Muscle of leg (tissue), 11 donors: ENCODE data around the gene SSTR3. TPM values are rescaled to one million over a fixed set of nuclear protein-coding genes. Genes with fewer than 3 reads are reported as not detected.

Experiments used
- DNase-seq: peaks from one replicate; pipeline ENCODE4 v3.0.0; 2013
- H3K27ac ChIP-seq: one replicate; pipeline ENCODE4 v1.5.1; 2013; ENCODE audit warnings: mild to moderate bottlenecking, low read length, control low read depth
- H3K27me3 ChIP-seq: one replicate; pipeline ENCODE4 v1.6.1; 2013; ENCODE audit warnings: low read length; ENCODE audit not compliant: control insufficient read depth, insufficient read depth
- H3K36me3 ChIP-seq: one replicate; pipeline ENCODE4 v1.6.1; 2013; ENCODE audit warnings: low read length; ENCODE audit not compliant: control insufficient read depth, insufficient read depth
- H3K4me1 ChIP-seq: one replicate; pipeline ENCODE4 v1.6.1; 2013; ENCODE audit warnings: low read length; ENCODE audit not compliant: control insufficient read depth, insufficient read depth
- H3K4me3 ChIP-seq: one replicate; pipeline ENCODE4 v1.5.1; 2013; ENCODE audit warnings: low read length, control low read depth
- H3K9me3 ChIP-seq: replicated peaks from 2 replicates; pipeline ENCODE4 v1.6.1; 2013; ENCODE audit warnings: low read depth, low read length; ENCODE audit not compliant: control insufficient read depth
- whole genome bisulfite sequencing: methylation state at CpG from one replicate; pipeline ENCODE4 v1.1.5; 2013; ENCODE audit warnings: missing lambda C conversion rate; ENCODE audit not compliant: insufficient coverage; 5-methylcytosine and 5-hydroxymethylcytosine counted together
- polyA plus RNA-seq, 8 donors: library from polyadenylated mRNA; unstranded; fragments of 120-200 nt; gene quantifications; one replicate each; pipeline versions ENCODE4 v1.2.1 to v1.2.3, GENCODE V29; 2013; ENCODE audit warnings: inconsistent platforms in 1 of 8, low replicate concordance in 1 of 8; ENCODE audit not compliant: insufficient read length in 8 of 8, insufficient read depth in 1 of 8
- total RNA-seq: library from RNA; stranded (reverse); fragments of 120-200 nt; gene quantifications from one replicate; pipeline ENCODE4 v1.2.4, GENCODE V29; 2013

SSTR3 gene
- total and polyA plus RNA-seq, 9 donors = 0.04 TPM; not detected in 8

DNA sequence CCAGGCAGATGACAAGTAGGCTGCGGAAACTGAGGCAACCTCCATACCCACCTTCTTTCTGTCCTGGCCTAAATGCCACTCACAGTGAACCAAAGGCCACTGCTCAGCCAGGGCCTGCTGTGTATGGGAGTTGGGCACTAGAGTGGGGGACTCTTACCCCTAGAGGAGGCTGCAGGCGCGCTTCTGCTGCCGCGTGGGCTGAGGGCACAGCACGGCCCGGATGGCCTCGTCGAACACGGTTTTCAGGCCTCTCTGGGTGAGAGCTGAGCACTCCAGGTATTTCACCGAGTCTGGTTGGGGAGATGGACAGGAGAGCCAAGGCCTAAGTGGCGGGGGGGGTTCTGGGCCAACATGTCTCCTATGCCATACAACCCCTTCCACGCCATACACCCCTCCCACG lies 14.2 kb upstream of the SSTR3 start:
- H3K27ac ChIP-seq = no peak overlapping the region
- H3K36me3 ChIP-seq = no peaks in the 10 kb centered on the region
- peaks cover 18% of the 10 kb centered on the region for H3K4me1 ChIP-seq
- H3K9me3 ChIP-seq = no peaks in the 10 kb centered on the region
- WGBS = 92% methylated on average over 7 of the region's 14 CpGs
- H3K4me3 ChIP-seq = no peak overlapping the region
- no peaks in the 10 kb centered on the region for H3K27me3 ChIP-seq
- DNase-seq = no peak

DNA sequence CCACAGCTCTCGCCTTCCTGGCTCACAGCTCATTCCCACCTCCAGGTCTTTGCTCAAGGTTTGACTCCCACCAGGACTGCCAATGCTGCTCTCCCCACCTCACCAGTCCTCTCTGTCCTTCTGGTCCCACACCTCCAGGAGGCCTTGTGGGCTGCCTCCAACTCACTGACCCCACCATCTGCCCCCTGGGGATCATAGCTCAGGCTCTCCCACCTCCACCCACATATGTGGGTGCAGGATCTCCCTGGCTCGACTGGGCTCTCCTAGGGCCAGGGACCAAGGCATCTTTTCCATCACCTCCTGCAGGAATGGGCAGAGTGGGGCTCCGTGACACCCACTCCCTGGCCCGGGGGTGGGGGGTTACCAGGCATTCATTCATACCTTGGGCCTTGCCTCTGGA lies 13.8 kb upstream of the SSTR3 start:
- no peak for DNase-seq
- no peaks in the 10 kb centered on the region for H3K9me3 ChIP-seq
- H3K36me3 ChIP-seq = no peaks in the 10 kb centered on the region
- 77% methylated on average over 4 of the region's 4 CpGs for WGBS
- peaks cover under 1% of the 10 kb centered on the region for H3K27me3 ChIP-seq
- no peak overlapping the region for H3K27ac ChIP-seq
- H3K4me1 ChIP-seq = peaks cover 18% of the 10 kb centered on the region
- no peak overlapping the region for H3K4me3 ChIP-seq

GRCh38 chr22:37225481-37225880 lies 13.2 kb upstream of the SSTR3 start:
- DNase-seq = no peak
- no peaks in the 10 kb centered on the region for H3K36me3 ChIP-seq
- peaks cover 2% of the 10 kb centered on the region for H3K27me3 ChIP-seq
- no peak overlapping the region for H3K27ac ChIP-seq
- WGBS = 55% methylated on average over 8 of the region's 8 CpGs
- no peaks in the 10 kb centered on the region for H3K9me3 ChIP-seq
- no peak overlapping the region for H3K4me3 ChIP-seq
- peaks cover 18% of the 10 kb centered on the region for H3K4me1 ChIP-seq

GRCh38 chr22:37224757-37225420 lies 12.6 kb upstream of the SSTR3 start:
- no peaks in the 10 kb centered on the region for H3K9me3 ChIP-seq
- H3K4me1 ChIP-seq = peaks cover 17% of the 10 kb centered on the region
- no peak for DNase-seq
- H3K27me3 ChIP-seq = peaks cover 2% of the 10 kb centered on the region
- H3K4me3 ChIP-seq = no peak overlapping the region
- whole genome bisulfite sequencing = 48% methylated on average over 3 of the region's 8 CpGs
- no peak overlapping the region for H3K27ac ChIP-seq
- no peaks in the 10 kb centered on the region for H3K36me3 ChIP-seq

DNA sequence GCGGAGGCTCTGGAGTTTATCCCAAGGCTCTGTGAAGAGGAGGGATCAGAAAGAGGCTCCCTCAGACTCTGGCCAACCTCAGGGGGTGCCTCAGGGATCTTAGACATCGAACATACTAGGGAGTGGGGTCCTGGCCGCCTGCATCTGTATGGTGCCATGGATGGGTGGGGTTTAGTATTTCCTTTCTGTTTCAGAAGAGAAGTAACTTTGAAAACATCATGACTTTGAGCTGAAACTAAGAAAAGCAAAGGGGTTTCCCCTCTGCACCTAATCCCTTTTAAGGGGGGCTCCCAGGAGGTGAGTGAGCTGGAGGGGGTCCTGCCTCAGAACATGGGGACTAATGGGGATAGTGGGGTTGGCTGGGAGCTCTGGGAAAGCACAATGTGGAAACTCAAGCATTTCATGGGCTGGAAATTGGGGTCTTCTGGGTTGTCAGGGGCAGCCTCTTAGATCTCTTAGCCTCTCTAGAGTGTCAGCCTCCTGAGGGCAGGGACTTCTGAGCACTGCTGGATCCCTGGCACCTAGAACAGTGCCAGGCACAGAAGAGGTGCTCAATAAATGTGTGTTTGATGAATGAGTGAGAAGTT lies 11.8 kb upstream of the SSTR3 start:
- WGBS = 86% methylated on average over 3 of the region's 3 CpGs
- no peak overlapping the region for H3K27ac ChIP-seq
- H3K36me3 ChIP-seq = no peaks in the 10 kb centered on the region
- peaks cover 9% of the 10 kb centered on the region for H3K4me1 ChIP-seq
- H3K4me3 ChIP-seq = no peak overlapping the region
- DNase-seq = no peak
- H3K9me3 ChIP-seq = no peaks in the 10 kb centered on the region
- H3K27me3 ChIP-seq = peaks cover 2% of the 10 kb centered on the region

- Histone ChIP-seq H3K9me3 (no peaks in the 10 kb centered on the region), H3K36me3 (no peaks in the 10 kb centered on the region), H3K4me1 (peaks cover 2% of the 10 kb centered on the region), H3K27me3 (peaks cover 2% of the 10 kb centered on the region), H3K4me3 (no peak overlapping the region), H3K27ac (no peak overlapping the region)
- DNase-seq = no peak
- WGBS = 84% methylated on average over 7 of the region's 8 CpGs
Measured at GRCh38 chr22:37222440-37222971, 10.2 kb upstream of the SSTR3 start.

DNA sequence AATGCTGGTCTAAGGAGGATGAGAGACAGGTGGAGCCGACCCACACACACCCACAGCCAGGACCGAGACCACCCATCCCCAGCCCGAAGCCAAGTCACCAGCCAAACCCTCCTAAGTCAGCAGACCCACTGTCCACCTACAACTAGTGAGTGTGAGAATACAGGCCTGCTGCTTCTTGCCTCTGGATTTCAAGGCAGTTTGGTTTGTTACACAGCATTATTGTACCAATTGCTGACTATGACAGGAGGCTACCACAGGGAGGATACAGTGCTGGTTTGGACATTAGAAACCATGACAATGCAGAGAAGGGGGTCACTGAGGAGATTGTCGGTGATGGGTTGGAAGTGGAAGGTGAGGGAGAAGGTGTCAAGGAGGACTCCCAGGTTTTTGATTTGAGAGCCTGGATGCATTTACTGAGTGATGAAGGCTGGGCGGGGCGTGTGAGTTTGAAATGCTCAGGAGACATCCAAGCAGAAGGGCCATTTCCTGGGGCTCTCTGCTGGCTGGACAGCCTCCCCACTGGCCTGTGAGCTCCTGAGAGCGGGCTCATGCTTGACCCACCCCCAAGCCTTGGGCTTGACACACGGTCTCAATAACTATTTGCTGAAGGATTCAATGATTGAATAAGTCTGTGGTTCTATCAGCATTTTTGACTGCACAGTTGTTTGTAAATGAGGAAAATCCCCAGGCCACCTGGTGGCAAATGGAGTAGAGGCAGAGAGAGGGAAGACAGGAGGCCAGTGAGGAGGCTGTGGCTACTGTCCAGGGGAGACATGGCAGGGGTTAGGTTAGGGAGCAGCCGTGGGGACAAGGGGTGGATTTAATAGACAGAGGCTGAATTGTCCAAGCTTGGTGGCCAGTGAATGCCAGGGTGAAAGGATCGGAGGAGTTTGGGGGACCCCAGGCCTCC lies 9.4 kb upstream of the SSTR3 start:
- H3K4me1 ChIP-seq = peaks cover 2% of the 10 kb centered on the region
- 92% methylated on average over 7 of the region's 10 CpGs for WGBS
- no peaks in the 10 kb centered on the region for H3K9me3 ChIP-seq
- H3K27ac ChIP-seq = no peak overlapping the region
- no peak for DNase-seq
- no peak overlapping the region for H3K4me3 ChIP-seq
- H3K36me3 ChIP-seq = no peaks in the 10 kb centered on the region
- H3K27me3 ChIP-seq = peaks cover 2% of the 10 kb centered on the region

GRCh38 chr22:37220543-37220981 lies 8.3 kb upstream of the SSTR3 start:
- no peak for DNase-seq
- H3K27ac ChIP-seq = no peak overlapping the region
- H3K4me3 ChIP-seq = no peak overlapping the region
- H3K4me1 ChIP-seq = peaks cover 2% of the 10 kb centered on the region
- peaks cover 2% of the 10 kb centered on the region for H3K27me3 ChIP-seq
- WGBS = no CpG with 5 or more reads among the region's 4 CpGs
- no peaks in the 10 kb centered on the region for H3K9me3 ChIP-seq
- no peaks in the 10 kb centered on the region for H3K36me3 ChIP-seq

DNA sequence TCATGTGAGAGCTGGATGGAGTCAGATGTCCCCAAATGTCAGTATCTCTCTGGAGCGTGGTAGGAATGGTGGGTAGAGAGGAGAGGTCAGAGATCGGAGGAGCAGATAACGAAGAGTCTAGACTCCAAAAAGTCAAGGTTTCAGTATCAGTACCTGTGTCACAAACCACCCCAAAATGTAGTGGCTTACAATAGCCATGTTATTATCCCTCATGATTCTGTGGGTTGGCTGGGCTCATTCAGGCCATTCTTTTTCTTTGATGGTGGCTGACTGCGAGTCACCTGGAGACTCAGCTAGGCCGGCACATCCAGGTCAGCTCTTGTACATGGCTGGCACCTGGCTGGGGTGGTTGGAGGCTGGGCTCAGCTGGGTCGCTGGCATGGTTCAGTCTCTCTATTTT lies 7.3 kb upstream of the SSTR3 start:
- no peaks in the 10 kb centered on the region for H3K9me3 ChIP-seq
- no peaks in the 10 kb centered on the region for H3K36me3 ChIP-seq
- DNase-seq = no peak
- H3K4me3 ChIP-seq = no peak overlapping the region
- H3K4me1 ChIP-seq = peaks cover 2% of the 10 kb centered on the region
- WGBS = 82% methylated on average over 2 of the region's 6 CpGs
- peaks cover 2% of the 10 kb centered on the region for H3K27me3 ChIP-seq
- H3K27ac ChIP-seq = no peak overlapping the region
